ENCODE data around the gene SF3B6. TPM values are rescaled to one million over a fixed set of nuclear protein-coding genes. Genes with fewer than 3 reads are reported as not detected.
"Not testable (repeated sequence)": the region's sequence is repeated elsewhere in the genome, so short reads cannot be mapped to it uniquely, and the experiment has no call there.

The SF3B6 gene
- polyA plus RNA-seq, 4 donors = 127 to 171 (median 153) TPM

DNA sequence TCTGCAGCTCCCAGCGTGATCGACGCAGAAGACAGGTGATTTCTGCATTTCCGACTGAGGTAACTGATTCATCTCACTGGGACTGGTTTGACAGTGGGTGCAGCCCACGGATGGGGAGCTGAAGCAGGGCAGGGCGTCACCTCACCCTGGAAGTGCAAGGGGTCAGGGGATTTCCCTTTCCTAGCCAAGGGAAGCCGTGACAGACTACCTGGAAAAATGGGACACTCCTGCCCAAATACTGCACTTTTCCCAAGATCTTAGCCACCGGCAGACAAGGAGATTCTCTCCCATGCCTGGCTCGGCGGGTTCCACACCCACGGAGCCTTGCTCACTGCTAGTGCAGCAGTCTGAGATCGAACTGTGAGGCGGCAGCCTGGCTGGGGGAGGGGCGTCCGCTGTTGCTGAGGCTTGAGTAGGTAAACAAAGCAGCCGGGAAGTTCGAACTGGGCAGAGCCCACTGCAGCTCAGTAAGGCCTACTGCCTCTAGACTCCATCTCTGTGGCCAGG, 19.1 kb upstream of the SF3B6 start:
- not testable (repeated sequence) for DNase-seq (ENCODE audit: low read depth in 4 of 4, low spot score in 2 of 4)

DNA sequence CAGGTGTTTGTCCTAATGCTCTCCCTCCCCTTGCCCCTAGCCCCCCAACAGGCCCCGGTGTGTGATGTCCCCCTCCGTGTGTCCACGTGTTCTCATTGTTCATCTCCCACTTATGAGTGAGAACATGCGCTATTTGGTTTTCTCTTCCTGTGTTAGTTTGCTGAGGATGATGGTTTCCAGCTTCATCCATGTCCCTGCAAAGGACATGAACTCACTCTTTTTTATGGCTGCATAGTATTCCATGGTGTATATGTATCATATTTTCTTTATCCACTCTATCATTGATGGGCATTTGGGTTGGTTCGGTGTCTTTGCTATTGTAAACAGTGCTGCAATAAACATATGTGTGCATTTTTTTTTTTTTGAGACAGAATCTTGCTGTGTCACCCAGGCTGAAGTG, 17.1 kb upstream of the SF3B6 start:
- not testable (repeated sequence) for DNase-seq (ENCODE audit: low read depth in 4 of 4, low spot score in 2 of 4)

DNA sequence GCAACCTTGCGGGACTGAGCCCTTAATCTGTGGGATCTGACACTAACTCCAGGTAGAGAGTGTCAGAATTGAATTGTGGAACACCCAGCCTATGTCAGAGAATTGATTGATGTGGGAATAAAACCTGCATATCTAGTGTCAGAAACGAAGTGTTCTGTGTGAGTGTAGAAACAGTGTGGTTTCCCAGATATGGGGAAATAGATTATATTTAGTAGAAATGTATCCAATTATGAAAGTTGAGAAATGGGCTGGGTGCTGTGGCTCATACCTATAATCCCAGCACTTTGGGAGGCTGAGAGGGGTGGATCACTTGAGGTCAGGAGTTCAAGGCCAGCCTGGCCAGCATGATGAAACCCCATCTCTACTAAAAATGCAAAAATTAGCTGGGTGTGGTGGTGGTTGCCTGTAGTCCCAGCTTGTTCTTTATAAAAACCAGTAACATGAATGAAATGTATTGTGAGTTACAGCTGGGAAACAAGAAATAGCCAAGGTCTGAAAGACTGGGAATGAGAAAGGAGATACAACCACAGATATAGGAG, 12.8 kb upstream of the SF3B6 start:
- DNase-seq (ENCODE audit: low read depth in 4 of 4, low spot score in 2 of 4) = no peak

DNA sequence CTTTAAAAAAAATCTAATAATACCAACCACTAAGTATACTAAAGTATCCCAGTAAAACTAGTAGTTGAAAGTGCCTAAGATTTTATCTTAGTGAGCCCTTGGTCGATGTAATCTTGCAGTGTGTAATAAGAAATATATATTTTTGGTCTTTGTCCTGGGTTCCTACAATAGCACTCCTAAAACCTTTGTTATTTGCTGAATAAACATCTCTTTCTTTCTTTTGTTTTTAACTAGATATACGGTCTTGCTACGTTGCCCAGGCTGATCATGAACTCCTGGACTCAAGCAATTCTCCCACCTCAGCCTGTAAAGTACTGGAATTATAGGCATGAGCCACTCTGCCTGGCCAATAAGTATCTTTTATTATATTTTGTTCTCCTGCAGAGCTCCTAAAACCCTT, 10.9 kb upstream of the SF3B6 start:
- DNase-seq (ENCODE audit: low read depth in 4 of 4, low spot score in 2 of 4) = no peak

DNA sequence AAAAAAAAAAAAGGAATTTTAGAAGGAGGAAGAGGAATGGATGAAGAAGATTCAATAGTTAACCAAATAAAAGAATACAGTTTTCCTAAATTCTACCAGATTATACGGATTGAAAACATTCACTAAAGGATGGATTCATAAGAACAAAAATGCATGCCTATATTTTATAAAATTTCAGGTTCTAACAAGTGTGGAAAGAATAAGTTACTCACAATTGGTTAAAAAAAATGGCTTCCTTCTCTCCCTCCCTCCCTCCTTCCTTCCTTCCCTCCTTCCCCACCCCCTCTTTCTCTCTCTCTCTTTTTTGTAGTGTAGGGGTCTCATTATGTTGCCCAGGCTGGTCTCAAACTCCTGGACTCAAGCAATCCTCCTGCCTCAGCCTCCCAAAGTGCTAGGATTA, 10.1 kb upstream of the SF3B6 start:
- no peak for DNase-seq (ENCODE audit: low read depth in 4 of 4, low spot score in 2 of 4)

DNA sequence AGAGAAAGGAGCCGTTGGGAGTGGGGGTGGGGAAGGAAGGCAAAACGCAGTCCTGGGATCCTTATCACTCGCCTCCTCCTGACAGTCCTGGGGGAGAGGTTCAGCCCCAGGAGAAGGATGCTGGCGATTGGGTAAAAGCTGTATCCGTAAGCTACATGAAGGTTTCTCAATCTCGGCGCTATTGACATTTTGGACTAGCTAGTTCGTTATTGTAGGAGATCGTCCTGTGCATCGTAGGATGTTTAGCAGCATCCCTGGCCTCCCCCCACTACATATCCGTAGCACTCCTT, 9.0 kb upstream of the SF3B6 start:
- peak in 1 of 4 donors; percentile 3 for DNase-seq (ENCODE audit: low read depth in 4 of 4, low spot score in 2 of 4)

DNA sequence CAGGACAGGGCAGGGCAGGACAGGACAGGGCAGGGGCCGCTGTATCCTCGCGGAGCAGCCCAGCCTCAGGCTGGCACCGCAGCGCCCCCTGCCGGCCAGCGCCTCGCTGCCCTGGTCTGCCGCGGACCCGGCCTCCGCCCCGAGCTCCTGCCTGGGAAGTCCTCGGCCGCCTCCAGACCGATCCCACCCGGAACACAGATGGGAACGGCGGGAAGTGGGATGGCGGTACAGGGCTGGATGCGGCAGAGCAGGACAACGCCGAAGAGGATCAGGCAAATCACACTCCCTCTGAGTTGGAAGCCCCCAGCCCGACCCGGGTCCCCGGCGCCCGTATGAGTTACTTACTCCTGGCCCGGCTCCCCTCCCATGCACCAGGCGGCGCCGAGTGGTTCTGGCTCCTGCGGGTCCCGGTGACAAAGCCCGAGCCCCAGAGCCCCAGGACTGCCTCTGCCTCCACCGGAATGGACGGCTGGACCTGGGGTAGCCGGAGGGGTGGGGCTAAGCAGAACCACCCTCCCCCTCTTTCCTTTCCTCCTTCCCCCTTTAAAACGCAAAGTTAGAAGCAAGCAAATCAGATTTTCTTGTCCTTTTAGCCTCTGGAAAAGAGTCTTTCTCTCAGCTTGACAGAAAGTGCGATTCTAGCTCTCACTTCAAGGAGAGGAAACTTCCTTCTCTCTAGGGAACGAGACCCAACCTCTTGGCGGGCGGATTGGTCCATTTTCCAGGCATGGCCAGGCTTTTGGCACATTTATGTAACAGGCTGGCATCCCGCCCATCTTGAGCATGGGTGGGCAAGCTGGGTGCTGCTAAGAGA, 8.5 kb upstream of the SF3B6 start, which contains the start of gene TP53I3:
Gene TP53I3, minus strand, starts transcription at position 449 of the 814 bp plus-strand sequence. CDS start 508 bp downstream, outside the sequence.
- peak; percentile 84 to 87 (median 85) for DNase-seq (ENCODE audit: low read depth in 4 of 4, low spot score in 2 of 4)

DNA sequence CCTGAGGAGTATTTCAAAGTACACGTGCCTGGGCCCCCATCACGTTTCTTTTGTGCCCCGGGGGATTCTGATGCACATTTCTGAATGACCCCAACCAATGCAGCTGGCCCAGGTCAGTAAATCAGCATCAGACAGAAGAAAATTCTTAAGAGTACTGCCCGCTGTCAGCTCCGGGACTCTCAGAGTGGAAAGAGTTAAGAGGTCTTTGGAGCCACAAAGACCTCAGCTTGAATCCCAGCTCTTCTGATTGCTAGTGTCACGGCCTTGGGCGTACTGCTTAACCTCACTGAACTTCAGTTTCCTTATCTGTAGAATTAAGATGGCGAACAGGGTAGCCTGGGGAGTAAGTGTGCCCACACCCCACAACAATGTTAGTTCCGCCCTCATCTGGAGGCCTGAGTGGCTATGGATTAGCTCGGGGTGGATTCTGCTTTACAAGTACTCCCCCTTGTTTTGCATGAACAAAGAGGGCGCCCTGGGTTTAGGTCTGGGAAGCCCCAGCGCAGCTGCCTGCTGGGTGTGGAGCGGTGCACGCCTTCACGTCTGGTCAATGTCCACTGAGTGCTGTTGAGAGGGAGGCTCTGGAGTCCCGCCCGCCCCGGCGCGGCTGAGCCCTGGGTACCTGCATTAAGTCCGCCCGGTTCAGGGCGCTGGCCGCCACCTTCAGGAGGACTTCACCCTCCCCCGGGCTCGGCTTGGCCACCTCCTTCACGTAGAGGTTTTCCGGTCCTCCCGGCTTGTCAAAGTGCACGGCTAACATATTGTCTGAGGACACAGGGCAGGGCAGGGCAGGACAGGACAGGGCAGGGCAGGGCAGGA, 7.7 kb upstream of the SF3B6 start:
- DNase-seq (ENCODE audit: low read depth in 4 of 4, low spot score in 2 of 4) = peak; percentile 60 to 73 (median 66)

DNA sequence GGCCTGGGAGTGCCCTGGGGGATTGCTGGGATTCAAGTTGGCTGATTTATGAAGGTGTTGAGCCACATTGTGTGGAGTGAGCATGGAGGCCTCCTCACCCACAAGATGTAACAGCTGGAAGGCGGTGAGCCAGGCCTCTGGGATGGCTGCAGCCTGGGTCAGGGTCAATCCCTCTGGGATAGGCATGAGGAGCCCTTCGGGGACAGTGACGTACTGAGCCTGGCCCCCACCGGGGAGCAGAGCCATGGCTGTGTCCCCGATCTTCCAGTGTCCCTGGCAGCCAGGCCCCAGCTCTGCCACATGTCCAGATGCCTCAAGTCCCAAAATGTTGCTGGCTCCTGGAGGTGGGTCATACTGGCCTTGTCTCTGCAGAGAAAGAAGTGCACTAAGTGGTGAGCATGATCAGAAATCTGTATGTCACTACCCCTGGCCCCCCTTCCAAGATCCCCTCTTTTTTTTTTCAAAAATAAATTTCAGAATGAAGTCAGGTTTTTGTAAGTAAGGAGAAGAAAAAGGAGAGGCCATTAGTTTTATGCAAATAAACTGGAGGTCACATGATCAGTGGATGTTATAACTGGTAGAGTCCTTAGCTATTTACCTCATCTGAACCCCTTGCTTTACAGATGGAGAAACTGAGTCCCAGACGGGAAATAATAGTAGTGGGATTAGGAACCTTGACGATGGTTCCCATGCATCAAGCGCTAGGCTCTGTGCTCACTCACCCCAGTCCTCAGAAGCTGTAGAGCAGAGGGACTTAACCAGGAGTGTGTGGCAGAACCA, 6.9 kb upstream of the SF3B6 start:
- DNase-seq (ENCODE audit: low read depth in 4 of 4, low spot score in 2 of 4) = no peak

DNA sequence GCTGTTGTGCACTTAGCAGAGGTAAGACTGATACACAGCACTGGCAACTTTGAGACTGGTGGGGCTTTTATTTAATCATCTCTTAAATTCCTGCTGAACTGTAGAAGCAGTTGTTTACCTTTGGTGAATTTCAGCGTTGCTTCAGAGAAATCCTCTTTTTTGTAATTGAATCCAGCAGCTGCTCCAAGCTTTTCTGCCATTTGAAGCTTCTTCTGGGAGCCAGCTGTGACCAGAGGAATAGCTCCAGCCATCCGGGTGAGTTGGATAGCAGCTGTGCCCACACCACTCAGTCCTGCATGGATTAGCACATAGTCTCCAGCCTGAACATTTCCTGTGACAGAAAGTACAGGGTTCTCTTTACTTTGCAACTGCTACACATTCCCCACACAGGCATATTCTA, 4.6 kb upstream of the SF3B6 start:
- DNase-seq (ENCODE audit: low read depth in 4 of 4, low spot score in 2 of 4) = no peak

DNA sequence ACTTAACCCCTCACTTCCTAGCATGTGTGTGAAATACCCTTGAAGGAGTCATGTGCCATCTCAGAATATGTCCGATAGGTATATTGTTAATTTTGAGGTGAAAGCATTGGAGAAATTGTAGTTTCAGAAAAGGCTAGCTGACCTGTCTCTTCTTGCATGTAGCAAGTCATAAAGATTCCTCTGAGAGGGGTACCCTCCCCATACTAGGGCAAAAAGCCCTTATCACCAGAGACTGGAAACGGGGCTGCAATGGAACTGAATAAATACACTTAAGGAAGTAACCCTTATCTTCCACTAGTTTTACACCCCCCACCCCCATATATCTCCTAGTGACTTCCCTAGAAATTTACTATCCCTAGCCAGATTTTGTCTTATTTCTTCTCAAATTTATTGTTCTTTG, 1.8 kb upstream of the SF3B6 start:
- DNase-seq (ENCODE audit: low read depth in 4 of 4, low spot score in 2 of 4) = no peak

DNA sequence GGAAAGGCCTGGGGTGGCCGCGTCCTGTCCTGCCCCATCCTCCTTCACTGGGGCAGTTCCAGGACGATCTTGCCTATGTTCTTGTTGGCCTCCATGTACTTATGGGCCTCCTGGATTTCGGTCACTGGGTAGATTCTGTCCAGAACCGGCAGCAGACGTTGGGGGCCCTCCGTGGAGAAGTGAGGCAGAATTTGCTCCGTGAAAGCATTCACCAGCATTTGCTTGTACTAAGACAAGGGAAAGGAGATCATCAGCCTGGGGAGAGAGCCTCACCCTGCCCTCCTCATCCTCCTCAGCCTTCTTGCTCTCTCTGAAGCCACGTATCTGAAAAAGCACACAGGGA, 1.4 kb upstream of the SF3B6 start:
- DNase-seq (ENCODE audit: low read depth in 4 of 4, low spot score in 2 of 4) = peak in 1 of 4 donors; percentile 10

DNA sequence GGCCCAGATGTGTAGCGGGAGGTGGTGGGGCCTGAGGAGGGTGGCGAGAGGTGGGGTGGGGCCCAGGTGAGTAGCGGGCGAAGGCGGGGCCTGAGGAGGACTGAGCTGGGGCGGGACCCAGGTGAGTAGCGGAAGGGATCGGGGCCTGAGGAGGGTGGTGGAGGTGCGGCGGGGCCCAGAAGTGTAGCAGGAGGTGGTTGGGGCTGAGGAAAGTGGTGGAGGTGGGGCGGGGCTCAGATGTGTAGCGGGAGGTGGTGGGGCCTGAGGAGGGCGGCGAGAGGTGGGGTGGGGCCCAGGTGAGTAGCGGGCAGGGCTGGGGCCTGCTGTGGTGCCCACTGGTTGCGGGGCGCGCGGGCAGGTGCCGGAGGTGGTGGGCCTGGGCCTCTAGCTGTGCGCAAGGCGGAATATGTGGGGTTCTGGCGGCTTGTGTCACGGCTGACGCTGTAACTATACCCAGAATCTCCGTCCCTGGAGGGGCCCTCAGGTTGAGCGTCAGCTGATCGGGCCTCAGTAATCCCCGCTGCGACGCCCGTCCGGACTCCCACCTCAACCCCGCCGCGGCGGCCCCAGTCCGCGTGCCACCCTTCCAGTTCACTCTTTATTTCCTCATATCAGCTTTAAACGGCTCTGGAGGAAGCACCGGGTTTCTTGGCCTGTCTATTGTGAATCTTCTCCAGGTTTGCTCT, 866 bp upstream of the SF3B6 start:
- peak in 1 of 4 donors; percentile 2 for DNase-seq (ENCODE audit: low read depth in 4 of 4, low spot score in 2 of 4)

DNA sequence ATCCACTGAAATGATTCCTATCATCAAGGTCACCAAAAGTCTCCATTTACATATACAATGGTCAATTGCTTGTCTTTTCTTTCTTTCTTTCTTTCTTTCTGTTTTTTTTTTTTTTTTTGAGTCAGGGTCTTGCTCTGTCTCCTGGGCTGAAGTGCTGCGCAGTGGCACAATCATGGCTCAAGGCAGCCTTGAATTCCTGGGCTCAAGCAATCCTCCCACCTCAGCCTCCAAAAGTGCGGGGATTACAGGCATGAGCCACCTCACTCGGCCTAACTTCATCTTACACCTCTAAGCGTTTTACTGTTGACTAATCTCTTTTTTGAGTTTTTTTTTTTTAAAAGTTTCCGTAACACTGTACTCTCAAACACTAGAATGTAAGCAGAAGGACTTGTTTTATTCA, 867 bp downstream of the SF3B6 start:
- DNase-seq (ENCODE audit: low read depth in 4 of 4, low spot score in 2 of 4) = no peak

DNA sequence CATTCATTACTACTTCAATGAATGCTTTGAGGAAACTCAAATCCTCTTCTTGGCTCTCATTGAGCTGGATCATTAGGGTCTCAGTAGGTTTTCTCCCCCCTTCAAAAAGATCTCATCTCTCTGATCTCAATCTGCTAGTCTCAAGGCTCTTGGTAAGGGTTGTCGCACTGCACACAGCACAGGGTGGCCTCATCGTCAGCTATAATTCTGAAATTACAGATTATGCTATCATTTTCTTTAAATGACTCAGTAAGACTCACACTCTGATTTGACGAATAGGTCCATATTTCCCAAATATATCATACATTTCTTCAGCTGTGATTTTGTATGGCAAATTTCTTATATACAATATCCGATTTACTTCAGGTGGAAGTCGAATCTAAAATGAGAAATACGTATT, 2.3 kb downstream of the SF3B6 start:
- no peak for DNase-seq (ENCODE audit: low read depth in 4 of 4, low spot score in 2 of 4)

DNA sequence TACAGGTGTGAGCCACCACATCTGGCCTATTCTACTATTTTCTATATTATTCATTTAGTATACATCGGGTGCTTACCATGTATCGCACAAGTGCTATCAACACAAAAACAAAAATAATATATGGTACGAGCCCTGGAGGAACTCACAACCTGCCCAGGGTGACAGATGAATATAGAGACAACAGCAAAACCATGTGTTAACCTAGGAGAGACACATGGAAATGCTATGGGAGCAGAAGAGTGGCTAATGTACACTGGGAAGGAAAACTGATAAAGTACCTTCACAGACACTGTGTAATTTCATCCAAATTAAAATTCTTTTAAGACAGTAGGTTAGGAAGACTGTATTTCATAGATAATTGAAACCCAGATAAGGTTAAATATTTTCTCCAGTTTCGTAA, 3.9 kb downstream of the SF3B6 start:
- DNase-seq (ENCODE audit: low read depth in 4 of 4, low spot score in 2 of 4) = no peak

DNA sequence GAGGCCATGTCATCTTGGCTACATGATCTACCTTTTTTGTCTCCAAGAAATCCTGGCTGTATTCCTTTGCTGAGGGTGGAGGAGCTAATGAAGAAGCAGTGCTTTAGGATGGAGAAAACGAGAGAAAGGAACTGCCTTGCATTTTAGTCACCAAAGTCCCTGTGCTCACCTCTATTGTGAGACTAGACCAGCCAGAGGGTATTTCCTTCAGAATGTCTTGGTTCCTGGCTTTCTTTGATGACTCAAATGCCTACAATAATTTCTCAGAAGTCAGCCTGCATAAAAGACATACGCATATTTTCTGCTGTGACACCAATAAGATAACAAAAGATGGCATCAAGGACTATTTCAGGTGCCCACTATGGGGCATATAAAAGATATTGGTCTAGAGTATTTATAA, 10.8 kb downstream of the SF3B6 start:
- no peak for DNase-seq (ENCODE audit: low read depth in 4 of 4, low spot score in 2 of 4)

DNA sequence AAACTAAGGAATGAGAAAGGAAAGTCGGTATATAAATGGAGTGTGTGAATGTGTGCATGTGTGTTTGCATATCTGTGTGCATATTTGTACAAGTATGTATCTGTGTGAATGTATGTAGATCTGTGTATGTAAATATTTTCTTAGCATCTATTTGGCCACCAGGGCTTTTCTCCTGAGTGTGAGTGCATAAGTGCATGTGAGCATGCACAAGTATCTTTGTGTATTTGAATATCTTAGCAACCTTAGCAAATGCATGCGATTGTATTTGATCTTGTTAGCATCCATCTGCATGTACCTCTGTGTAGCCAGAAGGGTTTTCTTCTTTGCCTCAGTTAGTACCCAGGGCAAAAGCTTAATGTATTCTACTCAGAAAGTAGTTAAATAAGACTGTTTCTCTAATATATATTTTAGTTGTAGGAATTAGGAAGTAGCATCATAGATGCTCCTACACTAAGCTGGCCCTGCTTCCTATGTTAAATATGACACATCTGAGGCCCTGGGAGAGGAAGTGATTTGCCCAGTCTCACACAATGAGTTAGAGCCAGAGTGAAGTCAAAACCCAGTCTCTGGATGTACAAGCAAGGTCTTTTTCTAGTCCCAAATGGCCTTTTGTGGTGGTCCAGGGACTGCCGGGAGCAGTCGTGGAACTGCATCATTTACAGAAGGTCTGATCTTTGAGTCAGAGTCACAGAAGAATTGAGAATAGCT, 17.4 kb downstream of the SF3B6 start:
- DNase-seq (ENCODE audit: low read depth in 4 of 4, low spot score in 2 of 4) = no peak

DNA sequence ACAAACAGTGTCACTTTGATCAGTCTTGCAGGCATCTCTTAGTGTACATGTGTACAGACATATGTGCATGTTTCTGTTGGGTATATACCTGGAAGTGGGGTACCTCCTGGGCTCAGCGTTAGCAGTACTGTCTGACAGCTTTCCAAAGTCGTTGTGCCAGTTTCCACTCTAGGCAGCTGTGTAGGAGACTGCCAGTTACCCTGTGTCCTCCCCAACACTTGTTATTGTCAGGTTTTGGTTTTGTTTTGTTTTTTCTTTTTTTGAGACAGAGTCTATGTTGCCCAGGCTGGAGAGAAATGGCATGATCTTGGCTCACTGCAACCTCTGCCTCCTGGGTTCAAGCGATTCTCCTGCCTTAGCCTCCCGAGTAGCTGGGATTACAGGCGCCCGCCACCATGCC, 20.4 kb downstream of the SF3B6 start:
- DNase-seq (ENCODE audit: low read depth in 4 of 4, low spot score in 2 of 4) = no peak

Data from left renal cortex interstitium (tissue), 4 donors.